Measurements from ENCODE around the gene MYO16.

Gene MYO16

GRCh38 chr13:109036078-109036780 is 406.8 kb downstream of the MYO16 start:
- Histone ChIP-seq H3K4me1 (ENCODE audit: control insufficient read depth, insufficient read depth, low read length) (no peaks in the 10 kb centered on the region), H3K36me3 (ENCODE audit: control insufficient read depth in 2 of 2, insufficient read depth in 1 of 2, low read length in 2 of 2) (no peaks in the 10 kb centered on the region), H3K27ac (ENCODE audit: extremely low read depth, low read depth, low read length) (no peak overlapping the region), H3K9me3 (ENCODE audit: control insufficient read depth, insufficient read depth, low read depth, low read length) (no peaks in the 10 kb centered on the region), H3K4me3 (ENCODE audit: low read depth, low read length) (no peak overlapping the region)
- TF ChIP-seq ZNF221 (tag by site-specific recombination; IDR thresholded peaks at IDR 0.05; ENCODE audit: borderline replicate concordance): no peak
- no peak for TF ChIP-seq ZNF518A (tag by site-specific recombination; conservative IDR thresholded peaks at IDR 0.05; ENCODE audit: low read depth)
- TF ChIP-seq ZNF473 (tag by site-specific recombination; IDR thresholded peaks at IDR 0.05): no peak
- no peak for TF ChIP-seq HOXC10 (CRISPR knock-in tag; IDR thresholded peaks at IDR 0.05)
- no peak for TF ChIP-seq SALL2 (tag by site-specific recombination; IDR thresholded peaks at IDR 0.05; ENCODE audit: borderline replicate concordance)
- no peak for TF ChIP-seq ZNF112 (tag by site-specific recombination; IDR thresholded peaks at IDR 0.05)
- no peak for TF ChIP-seq PRDM4 (tag by site-specific recombination; IDR thresholded peaks at IDR 0.05)
- TF ChIP-seq PRDM10 (tag by site-specific recombination; IDR thresholded peaks at IDR 0.05): no peak
- TF ChIP-seq FEZF1 (tag by site-specific recombination; IDR thresholded peaks at IDR 0.05): no peak
- no peak for TF ChIP-seq ZNF174 (tag by site-specific recombination; IDR thresholded peaks at IDR 0.05)
- no peak for TF ChIP-seq ZNF555 (tag by site-specific recombination; conservative IDR thresholded peaks at IDR 0.05)
- no peak for TF ChIP-seq ATF2 (tag by site-specific recombination; IDR thresholded peaks at IDR 0.05; ENCODE audit: low read depth)
- no peak for TF ChIP-seq ZNF645 (tag by site-specific recombination; IDR thresholded peaks at IDR 0.05)
- TF ChIP-seq KLF9 (tag by site-specific recombination; IDR thresholded peaks at IDR 0.05; ENCODE audit: low read depth): no peak
- TF ChIP-seq ZNF280C (tag by site-specific recombination; IDR thresholded peaks at IDR 0.05): no peak
- TF ChIP-seq ZNF707 (tag by site-specific recombination; IDR thresholded peaks at IDR 0.05): no peak
- ChIA-PET POLR2A (no interaction called here), CTCF (no interaction called here)

Measured in HEK293 (cell line).